Neutrophil (primary cell): ENCODE measurements around the gene BCL2L2.

ENCODE experiments used
- H3K27ac ChIP-seq: fragments of 200-600 bp; sonication (generic); 2 replicates; pipeline ENCODE4 v1.5.1; 2016; ENCODE audit warnings: mild to moderate bottlenecking, moderate library complexity
- H3K27me3 ChIP-seq: fragments of 200-600 bp; sonication (generic); 2 replicates; pipeline ENCODE4 v1.6.0; 2016; ENCODE audit warnings: mild to moderate bottlenecking
- H3K36me3 ChIP-seq: fragments of 200-600 bp; sonication (generic); 2 replicates; pipeline ENCODE4 v1.5.1; 2017
- H3K4me1 ChIP-seq, 2 experiments: fragments of 200-600 bp in 1 of 2; sonication (generic) in 1 of 2; 1 replicate in 1 of 2; 2 replicates in 1 of 2; pipeline versions ENCODE4 v1.5.1 to v1.6.1; 2013 to 2016; ENCODE audit warnings: low read depth in 1 of 2, low read length in 1 of 2, mild to moderate bottlenecking in 1 of 2, moderate library complexity in 1 of 2; ENCODE audit not compliant: control insufficient read depth in 1 of 2, insufficient read depth in 1 of 2
- H3K4me3 ChIP-seq, 2 experiments: fragments of 200-600 bp in 1 of 2; sonication (generic) in 1 of 2; 1 replicate in 1 of 2; 2 replicates in 1 of 2; pipeline ENCODE4 v1.5.1; 2013 to 2016; ENCODE audit warnings: low read depth in 1 of 2, low read length in 1 of 2, mild to moderate bottlenecking in 1 of 2, moderate library complexity in 1 of 2
- H3K9me3 ChIP-seq: fragments of 200-600 bp; sonication (generic); 2 replicates; pipeline ENCODE4 v1.5.1; 2016
- TF ChIP-seq, protein P1 (sequence below): fragments of 200-600 bp; sonication (generic); IDR thresholded peaks from 2 replicates; pipeline ENCODE4 v1.5.1; 2016; ENCODE audit warnings: antibody characterized with exemption

The BCL2L2 gene

GRCh38 chr14:23326491-23327332 lies 20.1 kb downstream of the BCL2L2 start:
- H3K9me3 ChIP-seq, result no peaks in the 10 kb centered on the region
- H3K4me1 ChIP-seq, result peaks cover 15% of the 10 kb centered on the region in 2 experiments
- no peak overlapping the region for H3K27ac ChIP-seq
- no peak overlapping the region for H3K4me3 ChIP-seq
- TF ChIP-seq, protein P1, sequence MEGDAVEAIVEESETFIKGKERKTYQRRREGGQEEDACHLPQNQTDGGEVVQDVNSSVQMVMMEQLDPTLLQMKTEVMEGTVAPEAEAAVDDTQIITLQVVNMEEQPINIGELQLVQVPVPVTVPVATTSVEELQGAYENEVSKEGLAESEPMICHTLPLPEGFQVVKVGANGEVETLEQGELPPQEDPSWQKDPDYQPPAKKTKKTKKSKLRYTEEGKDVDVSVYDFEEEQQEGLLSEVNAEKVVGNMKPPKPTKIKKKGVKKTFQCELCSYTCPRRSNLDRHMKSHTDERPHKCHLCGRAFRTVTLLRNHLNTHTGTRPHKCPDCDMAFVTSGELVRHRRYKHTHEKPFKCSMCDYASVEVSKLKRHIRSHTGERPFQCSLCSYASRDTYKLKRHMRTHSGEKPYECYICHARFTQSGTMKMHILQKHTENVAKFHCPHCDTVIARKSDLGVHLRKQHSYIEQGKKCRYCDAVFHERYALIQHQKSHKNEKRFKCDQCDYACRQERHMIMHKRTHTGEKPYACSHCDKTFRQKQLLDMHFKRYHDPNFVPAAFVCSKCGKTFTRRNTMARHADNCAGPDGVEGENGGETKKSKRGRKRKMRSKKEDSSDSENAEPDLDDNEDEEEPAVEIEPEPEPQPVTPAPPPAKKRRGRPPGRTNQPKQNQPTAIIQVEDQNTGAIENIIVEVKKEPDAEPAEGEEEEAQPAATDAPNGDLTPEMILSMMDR, result no peak
- H3K27me3 ChIP-seq, result peaks cover 5% of the 10 kb centered on the region
- H3K36me3 ChIP-seq, result peaks cover 38% of the 10 kb centered on the region

GRCh38 chr14:23327947-23328744 lies 21.5 kb downstream of the BCL2L2 start:
- H3K9me3 ChIP-seq, result no peaks in the 10 kb centered on the region
- no peak overlapping the region for H3K4me3 ChIP-seq
- peaks cover under 1 to 2% of the 10 kb centered on the region in 2 experiments for H3K4me1 ChIP-seq
- H3K27ac ChIP-seq, result no peak overlapping the region
- peaks cover 32% of the 10 kb centered on the region for H3K36me3 ChIP-seq
- peaks cover 7% of the 10 kb centered on the region for H3K27me3 ChIP-seq
- TF ChIP-seq, protein P1, result peak; percentile 91

DNA sequence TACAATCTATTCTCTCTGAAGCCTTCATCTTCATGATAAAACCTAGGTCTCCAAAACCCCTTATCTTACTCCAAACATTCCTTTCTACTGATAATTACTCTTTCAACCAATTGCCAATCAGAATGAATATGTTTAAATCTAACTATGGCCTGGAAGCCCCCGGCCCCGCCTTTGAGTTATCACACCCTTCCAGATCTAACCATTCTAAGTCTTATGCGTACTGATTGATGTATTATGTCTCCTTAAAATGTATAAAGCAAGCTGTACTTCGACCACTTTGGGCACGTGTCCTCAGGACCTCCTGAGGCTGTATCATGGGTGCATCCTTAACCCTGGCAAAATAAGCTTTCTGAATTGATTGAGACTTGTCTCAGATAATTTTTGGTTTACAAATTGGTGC lies 29.0 kb downstream of the BCL2L2 start:
- peaks cover 29% of the 10 kb centered on the region for H3K27me3 ChIP-seq
- no peaks in the 10 kb centered on the region for H3K36me3 ChIP-seq
- TF ChIP-seq, protein P1, result no peak
- no peak overlapping the region for H3K4me3 ChIP-seq
- no peaks in the 10 kb centered on the region for H3K4me1 ChIP-seq
- no peak overlapping the region for H3K27ac ChIP-seq
- H3K9me3 ChIP-seq, result no peaks in the 10 kb centered on the region

DNA sequence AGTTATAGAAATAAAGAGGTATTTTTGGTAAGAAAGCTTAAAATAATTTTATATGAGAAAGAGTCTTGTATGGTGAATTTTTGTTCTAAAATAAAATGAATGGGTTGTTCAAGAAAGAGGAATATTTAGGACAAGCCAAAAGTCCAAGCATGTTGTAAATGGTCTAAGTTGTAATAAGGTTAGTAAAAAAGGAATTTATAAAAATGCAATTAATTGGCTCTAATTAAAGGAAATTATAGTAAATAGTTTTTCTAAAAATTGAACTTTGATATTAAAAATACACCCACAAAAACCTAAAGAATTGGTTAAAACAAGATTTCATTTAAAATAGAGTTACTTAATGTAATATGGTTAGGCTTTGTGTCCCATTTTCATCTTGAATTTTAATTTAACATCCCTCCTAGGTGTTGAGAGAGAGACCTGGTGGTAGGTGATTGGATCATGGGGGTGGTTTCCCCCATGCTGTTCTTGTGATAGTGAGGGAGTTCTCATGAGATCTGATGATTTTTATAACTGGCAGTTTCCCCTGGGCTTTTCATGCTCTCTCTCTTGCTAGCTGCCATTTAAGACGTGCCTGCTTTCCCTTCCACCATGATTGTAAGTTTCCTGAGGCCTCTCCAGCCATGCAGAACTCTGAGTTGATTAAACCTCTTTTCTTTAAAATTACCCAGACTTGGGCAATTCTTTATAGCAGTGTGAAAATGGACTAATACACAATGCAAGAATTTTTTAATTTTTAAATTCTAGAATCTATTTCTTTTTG lies 33.1 kb downstream of the BCL2L2 start:
- no peak overlapping the region for H3K4me3 ChIP-seq
- no peak overlapping the region for H3K27ac ChIP-seq
- no peaks in the 10 kb centered on the region for H3K4me1 ChIP-seq
- H3K36me3 ChIP-seq, result no peaks in the 10 kb centered on the region
- TF ChIP-seq, protein P1, result no peak
- H3K27me3 ChIP-seq, result peaks cover 21% of the 10 kb centered on the region
- H3K9me3 ChIP-seq, result no peaks in the 10 kb centered on the region

GRCh38 chr14:23344481-23344880 lies 37.8 kb downstream of the BCL2L2 start:
- Histone ChIP-seq H3K4me1 (no peaks in the 10 kb centered on the region), H3K9me3 (no peaks in the 10 kb centered on the region), H3K4me3 (no peak overlapping the region), H3K27ac (no peak overlapping the region), H3K36me3 (no peaks in the 10 kb centered on the region), H3K27me3 (peaks cover 20% of the 10 kb centered on the region)
- TF ChIP-seq, protein P1, result no peak
